Pancreas (tissue), 10 donors: ENCODE data around the gene SSNA1. TPM values are rescaled to one million over a fixed set of nuclear protein-coding genes. Genes with fewer than 3 reads are reported as not detected.

Experiments
- ATAC-seq, 4 donors: fragments of 200-7000 bp; cut with Tn5 transposase; one replicate each; pipeline versions ENCODE4 v1.8.0 to v1.9.1; 2020; ENCODE audit warnings: mild to moderate bottlenecking in 4 of 4, moderate library complexity in 4 of 4
- DNase-seq, 6 donors: peaks; one replicate each; pipeline ENCODE4 v3.0.0-alpha.2; 2020
- FAIRE-seq: peaks from 2 replicates; lab custom pipeline; 2012; peaks lifted over from hg19 to GRCh38; lab: Jason Lieb, UNC
- H3K27ac ChIP-seq, 4 donors: fragments of 200-600 bp; sonication (generic); 1 replicate in 3 of 4; 2 replicates in 1 of 4; pipeline versions ENCODE4 v1.5.0 to v1.8.0; 2020
- H3K27me3 ChIP-seq, 4 donors: fragments of 200-600 bp; one replicate each; pipeline ENCODE4 v1.8.0; 2021
- H3K36me3 ChIP-seq, 3 donors: fragments of 200-600 bp; sonication (generic) in 1 of 3; one replicate each; pipeline versions ENCODE4 v1.5.0 to v1.8.0; 2020 to 2021
- H3K4me1 ChIP-seq, 3 donors: fragments of 200-600 bp; one replicate each; pipeline ENCODE4 v1.8.0; 2021
- H3K4me3 ChIP-seq, 4 donors: fragments of 200-600 bp; sonication (generic) in 2 of 4; one replicate each; pipeline versions ENCODE4 v1.5.0 to v1.8.0; 2020 to 2021
- H3K9me3 ChIP-seq, 4 donors: fragments of 200-600 bp; one replicate each; pipeline ENCODE4 v1.8.0; 2021
- WGBS, 2 donors: extraction: QIAGEN DNeasy Blood & Tissue Kit; methylation state at CpG; one replicate each; pipeline ENCODE4 v1.1.7; 2013; 5-methylcytosine and 5-hydroxymethylcytosine counted together
- intact Hi-C, 3 donors: fragments of 100-400 bp; cut with DNase I; formaldehyde crosslinking; loops; one replicate each; pipeline versions ENCODE4 v1.11.1 to v1.14.2; 2022
- polyA plus RNA-seq, 2 donors: library from polyadenylated mRNA; stranded (reverse); fragments of 200-250 nt; gene quantifications; one replicate each; pipeline ENCODE4 v1.2.3, GENCODE V29; 2013
- total RNA-seq, 6 donors: library from RNA; stranded (reverse); fragmentation: NEBNext Ultra II Directional in 4 of 6; extraction: Animal tissue kit (Norgen Biotek cat#: 25700) in 4 of 6; gene quantifications; one replicate each; pipeline versions ENCODE4 v1.2.1 to v1.2.4, GENCODE V29; 2021 to 2023
- TF ChIP-seq, protein P1 (sequence below), 4 donors: fragments of 200-600 bp; sonication (generic) in 3 of 4; IDR thresholded peaks; one replicate each; pipeline versions ENCODE4 v1.5.0 to v1.8.0; 2021; ENCODE audit warnings: antibody characterized with exemption in 4 of 4
- donor health status: healthy with polysubstance abuse.
- donor health status: DM: no; HTN: no; CAD: no; lungs with moderate emphysema.
- donor health status: DM: no; HTN: no; CAD: no.
- donor health status: control.
- donor health status: control.
- donor health status: Bipolar disorder and iron deficiency.
- donor health status: DM: yes; HTN: yes; CAD: no.
- donor health status: DM: no; HTN: no; CAD: no.
- donor health status: DM: no; HTN: no; CAD: no.
- donor health status: DM: yes; HTN: yes; CAD: no.

Gene SSNA1
- total and polyA plus RNA-seq, 8 donors, result 30.8 to 81.0 (median 41.1) TPM

DNA sequence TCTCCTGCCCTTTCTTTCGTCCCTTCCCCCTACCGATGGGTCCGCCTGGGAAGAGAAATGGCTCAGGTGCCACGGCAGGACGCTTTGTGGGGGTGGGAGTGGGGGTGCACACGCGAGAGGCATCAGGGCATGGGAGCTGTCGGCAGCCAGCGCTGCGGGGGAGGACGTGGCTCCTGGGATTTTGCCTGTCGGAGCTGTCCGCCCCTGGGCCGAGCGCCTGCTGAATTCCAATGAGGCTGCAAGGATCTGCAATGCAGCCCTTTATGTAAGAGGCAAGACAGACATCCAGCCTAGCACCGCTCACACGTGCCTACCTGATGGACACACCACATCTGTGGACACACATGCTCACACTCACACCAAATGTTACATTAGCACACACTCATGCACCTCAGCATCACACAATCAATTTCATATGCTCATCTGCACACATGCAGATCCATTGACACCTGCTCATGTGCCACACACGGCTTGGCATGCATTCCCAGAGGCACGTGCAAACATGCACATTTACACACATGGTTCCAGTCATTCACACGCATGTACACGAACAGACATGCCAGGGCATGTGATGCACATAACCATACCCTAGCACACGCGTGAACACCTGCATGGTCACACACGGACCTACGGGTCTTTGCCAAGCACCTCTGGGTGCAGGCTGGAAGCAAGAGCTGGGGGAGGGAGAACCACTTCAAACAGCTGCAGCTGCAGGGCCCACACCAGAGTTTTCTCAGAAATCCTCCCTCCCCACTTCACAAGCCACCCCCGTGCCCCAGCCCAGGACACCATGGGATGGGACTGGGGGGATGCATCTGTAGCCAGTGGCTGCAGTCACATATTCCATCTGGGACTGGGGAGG is 48.1 kb upstream of the SSNA1 start:
- Histone ChIP-seq H3K36me3 (no peaks in the 10 kb centered on the region), H3K9me3 (no peaks in the 10 kb centered on the region), H3K27ac (no peak overlapping the region), H3K4me3 (no peak overlapping the region), H3K27me3 (peaks cover 0 to 7% (median 4%) of the 10 kb centered on the region in 4 donors), H3K4me1 (peaks cover 0 to 3% (median 0%) of the 10 kb centered on the region in 3 donors)
- DNase-seq (peak in 1 of 6 donors; percentile 45), ATAC-seq (no peak), FAIRE-seq (no peak)
- 54 to 60% methylated on average over 26 of the region's 26 CpGs for WGBS, 2 donors
- TF ChIP-seq, protein P1, sequence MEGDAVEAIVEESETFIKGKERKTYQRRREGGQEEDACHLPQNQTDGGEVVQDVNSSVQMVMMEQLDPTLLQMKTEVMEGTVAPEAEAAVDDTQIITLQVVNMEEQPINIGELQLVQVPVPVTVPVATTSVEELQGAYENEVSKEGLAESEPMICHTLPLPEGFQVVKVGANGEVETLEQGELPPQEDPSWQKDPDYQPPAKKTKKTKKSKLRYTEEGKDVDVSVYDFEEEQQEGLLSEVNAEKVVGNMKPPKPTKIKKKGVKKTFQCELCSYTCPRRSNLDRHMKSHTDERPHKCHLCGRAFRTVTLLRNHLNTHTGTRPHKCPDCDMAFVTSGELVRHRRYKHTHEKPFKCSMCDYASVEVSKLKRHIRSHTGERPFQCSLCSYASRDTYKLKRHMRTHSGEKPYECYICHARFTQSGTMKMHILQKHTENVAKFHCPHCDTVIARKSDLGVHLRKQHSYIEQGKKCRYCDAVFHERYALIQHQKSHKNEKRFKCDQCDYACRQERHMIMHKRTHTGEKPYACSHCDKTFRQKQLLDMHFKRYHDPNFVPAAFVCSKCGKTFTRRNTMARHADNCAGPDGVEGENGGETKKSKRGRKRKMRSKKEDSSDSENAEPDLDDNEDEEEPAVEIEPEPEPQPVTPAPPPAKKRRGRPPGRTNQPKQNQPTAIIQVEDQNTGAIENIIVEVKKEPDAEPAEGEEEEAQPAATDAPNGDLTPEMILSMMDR (IDR thresholded peaks at IDR 0.05), result no peak
- intact Hi-C loops, result no loop called here

DNA sequence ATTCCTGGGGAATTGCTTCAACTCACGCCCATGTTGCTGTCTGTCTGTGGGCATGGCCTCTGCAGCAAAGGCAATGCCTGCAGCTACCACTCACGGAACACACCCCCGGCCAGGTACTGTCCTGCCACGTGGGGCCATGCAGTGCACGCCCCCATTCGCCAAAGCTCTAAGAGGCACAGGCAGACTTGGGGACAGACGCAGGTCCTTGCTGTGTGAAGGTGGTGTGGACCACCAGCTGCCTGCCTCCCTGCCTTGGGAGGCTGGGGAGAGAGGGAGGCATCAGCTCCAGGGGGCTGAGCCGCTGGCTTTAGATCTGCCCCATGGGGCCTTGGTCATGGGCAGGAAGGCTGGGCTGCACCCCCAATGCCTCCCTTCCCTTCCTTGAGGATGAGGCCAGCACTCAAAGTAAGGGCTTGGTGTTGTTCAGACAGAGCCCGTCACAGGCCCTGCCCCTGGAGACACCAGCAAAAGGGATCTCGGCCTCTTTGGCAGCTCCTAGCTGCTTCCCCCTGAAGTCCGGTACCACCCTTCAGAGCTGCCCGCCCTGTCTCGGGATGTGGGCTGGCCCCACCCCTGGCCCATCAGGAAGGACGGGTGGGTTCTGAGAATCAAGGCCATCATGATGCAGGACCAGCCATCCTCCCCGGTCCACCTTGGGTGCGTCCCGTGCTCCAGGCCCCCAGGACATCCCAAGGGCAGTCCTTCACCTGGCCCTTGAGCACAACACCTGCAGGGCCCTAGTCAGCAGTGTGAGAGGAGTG is 47.2 kb upstream of the SSNA1 start:
- no peak for FAIRE-seq
- no peaks in the 10 kb centered on the region for H3K36me3 ChIP-seq
- H3K9me3 ChIP-seq, result no peaks in the 10 kb centered on the region
- WGBS, 2 donors, result 72 to 84% methylated on average over 17 of the region's 17 CpGs
- no peak overlapping the region for H3K27ac ChIP-seq
- H3K4me3 ChIP-seq, result no peak overlapping the region
- TF ChIP-seq, protein P1 (IDR thresholded peaks at IDR 0.05), result no peak
- H3K4me1 ChIP-seq, result peaks cover 0 to 3% (median 0%) of the 10 kb centered on the region in 3 donors
- peaks cover 0 to 7% (median 4%) of the 10 kb centered on the region in 4 donors for H3K27me3 ChIP-seq
- no peak for ATAC-seq
- DNase-seq, result peak in 1 of 6 donors; percentile 54
- intact Hi-C loops, result no loop called here

DNA sequence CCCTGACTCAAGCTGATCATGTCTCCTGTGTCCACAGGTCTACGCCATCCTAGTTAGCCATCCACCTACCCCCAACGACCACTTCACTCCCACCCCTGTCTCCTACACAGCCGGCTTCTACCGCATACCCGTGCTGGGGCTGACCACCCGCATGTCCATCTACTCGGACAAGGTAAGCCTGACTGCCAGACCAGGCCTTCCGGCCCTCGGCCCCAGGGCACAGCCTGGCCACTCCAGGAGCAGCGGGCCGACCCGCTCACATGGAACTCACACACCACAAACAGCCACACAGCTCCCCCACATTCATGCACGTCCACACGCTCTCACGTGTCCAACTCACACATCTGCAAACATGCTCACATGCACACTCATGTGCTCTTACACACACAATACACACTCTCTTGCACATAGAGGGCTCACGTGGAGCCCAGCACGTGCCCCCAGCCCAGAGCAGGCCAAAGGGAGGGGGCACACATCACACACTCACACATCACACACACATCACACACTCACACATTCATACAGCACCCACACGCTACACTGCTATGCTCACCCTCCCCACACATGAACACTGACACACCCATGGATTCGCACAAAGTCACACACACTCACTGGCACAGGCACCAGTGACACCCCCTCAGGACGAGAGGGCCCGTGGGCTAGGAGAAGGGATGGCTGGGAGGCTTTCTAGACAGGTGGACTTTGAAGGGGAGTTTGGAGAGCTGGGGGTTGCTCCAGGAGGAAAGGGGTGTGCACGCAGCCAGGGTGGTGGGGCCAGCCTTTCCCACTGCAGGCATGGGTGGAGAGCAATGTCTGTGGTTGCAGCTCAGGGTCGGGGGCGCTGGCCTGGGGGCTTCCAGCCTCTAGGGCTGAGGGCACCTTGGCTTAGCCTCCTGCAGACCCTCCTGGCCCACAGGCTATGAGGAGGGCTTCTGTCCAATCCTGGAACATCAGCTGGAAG is 46.2 kb upstream of the SSNA1 start:
- intact Hi-C loops, result no loop called here
- TF ChIP-seq, protein P1 (IDR thresholded peaks at IDR 0.05), result no peak
- ATAC-seq, result no peak
- Histone ChIP-seq H3K4me1 (peaks cover 0 to 3% (median 0%) of the 10 kb centered on the region in 3 donors), H3K27ac (no peak overlapping the region), H3K27me3 (peaks cover 0 to 7% (median 4%) of the 10 kb centered on the region in 4 donors), H3K4me3 (no peak overlapping the region), H3K9me3 (no peaks in the 10 kb centered on the region), H3K36me3 (no peaks in the 10 kb centered on the region)
- no peak for FAIRE-seq
- peak in 1 of 6 donors; percentile 41 for DNase-seq
- 63 to 69% methylated on average over 23 to 24 of the region's 24 CpGs for WGBS, 2 donors

DNA sequence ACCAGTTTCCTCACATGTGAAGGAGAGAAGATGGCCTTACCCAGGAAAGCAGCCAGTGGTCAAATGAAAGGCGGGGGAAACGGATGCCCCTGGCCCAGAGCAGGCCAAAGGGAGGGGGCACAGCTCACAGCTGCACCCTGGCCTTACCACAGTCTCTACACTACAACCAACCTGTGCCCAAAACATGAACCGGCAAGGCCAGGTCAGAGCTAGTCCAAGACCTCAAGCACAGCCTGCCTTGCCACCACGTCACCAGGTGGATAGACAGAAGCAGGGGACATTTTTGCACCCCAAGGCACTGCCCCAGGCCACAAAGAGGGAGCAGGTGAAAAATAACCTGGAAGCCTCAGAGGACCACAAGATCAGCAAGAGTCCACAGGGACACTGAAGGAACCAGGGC is 45.0 kb upstream of the SSNA1 start:
- peaks cover 0 to 3% (median 0%) of the 10 kb centered on the region in 4 donors for H3K27me3 ChIP-seq
- intact Hi-C loops, result no loop called here

More for the DNA sequence above, 45.0 kb upstream of the SSNA1 start:
- 57 to 68% methylated on average over 4 of the region's 4 CpGs for WGBS, 2 donors
- H3K4me1 ChIP-seq, result peaks cover 0 to 3% (median 0%) of the 10 kb centered on the region in 3 donors
- FAIRE-seq (no peak), DNase-seq (peak in 1 of 6 donors; percentile 11), ATAC-seq (no peak)
- H3K9me3 ChIP-seq, result no peaks in the 10 kb centered on the region
- no peaks in the 10 kb centered on the region for H3K36me3 ChIP-seq
- no peak overlapping the region for H3K27ac ChIP-seq
- TF ChIP-seq, protein P1 (IDR thresholded peaks at IDR 0.05), result no peak
- H3K4me3 ChIP-seq, result no peak overlapping the region
